ENCODE results near the gene PGAP3. TPM values are rescaled to one million over a fixed set of nuclear protein-coding genes. Genes with fewer than 3 reads are reported as not detected.

Gene PGAP3
- polyA plus RNA-seq, 3 donors, result 8.3 to 19.3 (median 9.2) TPM

GRCh38 chr17:39631403-39631802, 56.5 kb downstream of the PGAP3 start:
- no peaks in the 10 kb centered on the region for H3K9me3 ChIP-seq (replicated peaks in 1 of 2; ENCODE audit: control insufficient read depth in 1 of 2, insufficient read depth in 1 of 2, low read length in 2 of 2)
- H3K9ac ChIP-seq (ENCODE audit: insufficient read depth, low read length, poor library complexity, severe bottlenecking), result no peak overlapping the region
- Mint-ChIP-seq H3K27ac (peak overlapping the region in 3 of 7 donors; percentile 20 to 48 (median 46)), H3K4me3 (peak overlapping the region; percentile 6 to 32), H3K4me1 (peaks cover 39% of the 10 kb centered on the region), H3K27me3 (ENCODE audit: low read depth in 3 of 3) (peaks cover 31 to 38% (median 37%) of the 10 kb centered on the region in 3 donors), H3K9me3 (peaks cover 0 to 7% (median 0%) of the 10 kb centered on the region in 7 donors), H3K36me3 (no peaks in the 10 kb centered on the region)
- TF ChIP-seq CTCF (IDR thresholded peaks at IDR 0.05), result no peak
- no peak overlapping the region for H3K4me2 ChIP-seq (replicated peaks; ENCODE audit: extremely low read depth, low read length, poor library complexity, severe bottlenecking)
- no peak overlapping the region for H3K4me3 ChIP-seq (replicated peaks in 1 of 3; ENCODE audit: low read depth in 2 of 3, low read length in 3 of 3)
- H3K27me3 ChIP-seq (ENCODE audit: control insufficient read depth in 2 of 2, insufficient read depth in 2 of 2, low read length in 2 of 2), result peaks cover 8 to 26% of the 10 kb centered on the region in 2 donors
- no peaks in the 10 kb centered on the region for H3K79me2 ChIP-seq (ENCODE audit: insufficient read depth, low read length)
- DNase-seq, result no peak
- no peak overlapping the region for H2AFZ ChIP-seq (ENCODE audit: insufficient read depth, low read depth, low read length, poor library complexity, severe bottlenecking)
- WGBS (ENCODE audit: insufficient coverage), result 31% methylated on average over 3 of the region's 6 CpGs
- no peak overlapping the region for H3K27ac ChIP-seq (ENCODE audit: low read depth in 1 of 2, low read length in 2 of 2)
- no peaks in the 10 kb centered on the region for H4K20me1 ChIP-seq (ENCODE audit: insufficient read depth, low read length)
- no peaks in the 10 kb centered on the region for H3K36me3 ChIP-seq (replicated peaks in 1 of 2; ENCODE audit: control insufficient read depth in 1 of 2, insufficient read depth in 2 of 2, low read length in 2 of 2)
- intact Hi-C loops (cut with micrococcal nuclease), result no loop called here
- peaks cover 28 to 45% of the 10 kb centered on the region in 2 donors for H3K4me1 ChIP-seq (ENCODE audit: control insufficient read depth in 1 of 2, insufficient read depth in 2 of 2, low read length in 2 of 2)

- H3K9me3 Mint-ChIP-seq, result peaks cover 0 to 11% (median 2%) of the 10 kb centered on the region in 7 donors
- intact Hi-C loops (cut with micrococcal nuclease), result no loop called here
- H3K27ac Mint-ChIP-seq, result peak overlapping the region in 3 of 7 donors; percentile 33 to 75 (median 68)
- no peak overlapping the region for H3K9ac ChIP-seq (ENCODE audit: insufficient read depth, low read length, poor library complexity, severe bottlenecking)
- no peak overlapping the region for H2AFZ ChIP-seq (ENCODE audit: insufficient read depth, low read depth, low read length, poor library complexity, severe bottlenecking)
- peaks cover 27% of the 10 kb centered on the region for H3K4me1 Mint-ChIP-seq
- H3K36me3 ChIP-seq (replicated peaks in 1 of 2; ENCODE audit: control insufficient read depth in 1 of 2, insufficient read depth in 2 of 2, low read length in 2 of 2), result no peaks in the 10 kb centered on the region
- peak; percentile 22 for TF ChIP-seq CTCF (IDR thresholded peaks at IDR 0.05)
- H3K4me3 Mint-ChIP-seq, result no peak overlapping the region
- no peak overlapping the region for H3K4me3 ChIP-seq (replicated peaks in 1 of 3; ENCODE audit: low read depth in 2 of 3, low read length in 3 of 3)
- no peaks in the 10 kb centered on the region for H3K9me3 ChIP-seq (replicated peaks in 1 of 2; ENCODE audit: control insufficient read depth in 1 of 2, insufficient read depth in 1 of 2, low read length in 2 of 2)
- peaks cover 42 to 53% (median 47%) of the 10 kb centered on the region in 3 donors for H3K27me3 Mint-ChIP-seq (ENCODE audit: low read depth in 3 of 3)
- peak overlapping the region; percentile 21 for H3K4me2 ChIP-seq (replicated peaks; ENCODE audit: extremely low read depth, low read length, poor library complexity, severe bottlenecking)
- peak; percentile 66 to 68 (median 67) for DNase-seq
- no peaks in the 10 kb centered on the region for H3K79me2 ChIP-seq (ENCODE audit: insufficient read depth, low read length)
- no peaks in the 10 kb centered on the region for H4K20me1 ChIP-seq (ENCODE audit: insufficient read depth, low read length)
- H3K36me3 Mint-ChIP-seq, result no peaks in the 10 kb centered on the region
- 5% methylated on average over 4 of the region's 12 CpGs for WGBS (ENCODE audit: insufficient coverage)
- H3K4me1 ChIP-seq (ENCODE audit: control insufficient read depth in 1 of 2, insufficient read depth in 2 of 2, low read length in 2 of 2), result peaks cover 16 to 33% of the 10 kb centered on the region in 2 donors
- peaks cover 16 to 41% of the 10 kb centered on the region in 2 donors for H3K27me3 ChIP-seq (ENCODE audit: control insufficient read depth in 2 of 2, insufficient read depth in 2 of 2, low read length in 2 of 2)
- no peak overlapping the region for H3K27ac ChIP-seq (ENCODE audit: low read depth in 1 of 2, low read length in 2 of 2)
Observed at GRCh38 chr17:39629898-39630297, 58.0 kb downstream of the PGAP3 start.

Measured in CD14-positive monocyte (primary cell).